Measurements from ENCODE around the gene SORCS2. TPM values are rescaled to one million over a fixed set of nuclear protein-coding genes. Genes with fewer than 3 reads are reported as not detected.

SORCS2 gene
- total RNA-seq, 1 donor from 2014 or later = 29.5 TPM

GRCh38 chr4:7327341-7327885, 135.1 kb downstream of the SORCS2 start:
- no peaks in the 10 kb centered on the region for H3K9me3 Mint-ChIP-seq (ENCODE audit: unreplicated experiment)
- H3K4me3 Mint-ChIP-seq (ENCODE audit: unreplicated experiment) = peak overlapping the region; percentile 50
- H3K27me3 Mint-ChIP-seq (ENCODE audit: unreplicated experiment) = peaks cover 7% of the 10 kb centered on the region
- no peak for TF ChIP-seq CTCF (IDR thresholded peaks at IDR 0.05; ENCODE audit: partially characterized antibody, unreplicated experiment)
- no peak for DNase-seq
- H3K27ac Mint-ChIP-seq (ENCODE audit: unreplicated experiment) = no peak overlapping the region
- H3K4me1 Mint-ChIP-seq (ENCODE audit: low read depth, unreplicated experiment) = peaks cover 21% of the 10 kb centered on the region
- no peaks in the 10 kb centered on the region for H3K36me3 Mint-ChIP-seq (ENCODE audit: unreplicated experiment)

GRCh38 chr4:7328162-7328912, 136.0 kb downstream of the SORCS2 start:
- Mint-ChIP-seq H3K36me3 (ENCODE audit: unreplicated experiment) (no peaks in the 10 kb centered on the region), H3K9me3 (ENCODE audit: unreplicated experiment) (no peaks in the 10 kb centered on the region), H3K4me1 (ENCODE audit: low read depth, unreplicated experiment) (peaks cover 18% of the 10 kb centered on the region), H3K4me3 (ENCODE audit: unreplicated experiment) (no peak overlapping the region), H3K27ac (ENCODE audit: unreplicated experiment) (no peak overlapping the region), H3K27me3 (ENCODE audit: unreplicated experiment) (peaks cover 7% of the 10 kb centered on the region)
- no peak for TF ChIP-seq CTCF (IDR thresholded peaks at IDR 0.05; ENCODE audit: partially characterized antibody, unreplicated experiment)
- no peak for DNase-seq

- Mint-ChIP-seq H3K36me3 (ENCODE audit: unreplicated experiment) (no peaks in the 10 kb centered on the region), H3K9me3 (ENCODE audit: unreplicated experiment) (no peaks in the 10 kb centered on the region), H3K4me3 (ENCODE audit: unreplicated experiment) (no peak overlapping the region), H3K27me3 (ENCODE audit: unreplicated experiment) (peaks cover 7% of the 10 kb centered on the region), H3K27ac (ENCODE audit: unreplicated experiment) (no peak overlapping the region), H3K4me1 (ENCODE audit: low read depth, unreplicated experiment) (peaks cover 18% of the 10 kb centered on the region)
- TF ChIP-seq CTCF (IDR thresholded peaks at IDR 0.05; ENCODE audit: partially characterized antibody, unreplicated experiment) = no peak
- DNase-seq = no peak
These were observed 136.7 kb downstream of the SORCS2 start for GRCh38 chr4:7328913-7329638.

- Mint-ChIP-seq H3K27ac (ENCODE audit: unreplicated experiment) (no peak overlapping the region), H3K9me3 (ENCODE audit: unreplicated experiment) (no peaks in the 10 kb centered on the region), H3K36me3 (ENCODE audit: unreplicated experiment) (no peaks in the 10 kb centered on the region), H3K4me1 (ENCODE audit: low read depth, unreplicated experiment) (peaks cover 16% of the 10 kb centered on the region), H3K27me3 (ENCODE audit: unreplicated experiment) (peaks cover 9% of the 10 kb centered on the region), H3K4me3 (ENCODE audit: unreplicated experiment) (no peak overlapping the region)
- TF ChIP-seq CTCF (IDR thresholded peaks at IDR 0.05; ENCODE audit: partially characterized antibody, unreplicated experiment) = no peak
- no peak for DNase-seq
These were observed 137.8 kb downstream of the SORCS2 start for GRCh38 chr4:7330031-7330596.
